ENCODE results near the gene MEOX2. TPM values are rescaled to one million over a fixed set of nuclear protein-coding genes. Genes with fewer than 3 reads are reported as not detected.

MEOX2 gene
- total RNA-seq, result 10 to 100 TPM in 1 of 2 donors, 1 to 10 TPM in 1; 4.5 to 11.1 TPM

DNA sequence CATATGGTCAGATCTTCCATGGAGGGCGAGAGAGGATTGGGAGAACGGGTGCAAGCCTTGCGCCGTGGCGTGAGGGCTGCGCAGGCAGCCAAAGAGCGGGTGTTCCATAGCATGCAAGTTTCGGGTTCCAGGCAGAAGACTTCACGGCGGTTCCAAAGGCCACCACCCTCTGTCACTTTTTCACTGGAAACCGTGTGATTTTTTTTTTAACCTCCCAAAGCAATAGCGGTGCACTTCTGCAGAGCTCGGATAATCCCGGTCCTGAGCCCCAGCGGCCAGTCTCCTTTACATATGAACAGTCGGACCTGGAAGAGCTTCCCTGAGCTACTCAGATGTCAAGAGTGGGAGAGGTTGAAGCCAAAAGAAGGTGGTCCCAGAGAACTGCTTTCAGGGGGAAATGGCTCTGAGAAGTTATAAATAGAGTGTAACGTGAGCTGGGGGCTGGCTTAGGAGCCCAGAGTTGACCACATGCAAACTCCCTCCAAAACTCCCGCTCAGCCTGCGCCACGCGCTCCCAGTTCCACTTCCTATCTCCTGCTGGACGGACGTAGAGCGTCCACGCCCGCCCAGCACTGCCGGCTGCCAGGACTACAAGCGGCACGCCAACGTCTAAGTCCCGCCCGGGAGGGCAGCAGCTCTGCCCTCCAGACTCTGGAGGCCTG, at the start of gene MEOX2:
TSS of gene MEOX2 (minus strand) at position 389 of the 662 bp plus-strand sequence. CDS start at position 108, 281 bp downstream.
- Histone ChIP-seq H3K4me1 (peaks cover 0 to 4% of the 10 kb centered on the region in 2 donors), H3K27ac (peak within 1 kb of the TSS; percentile 87 to 91), H3K36me3 (no peaks in the 10 kb centered on the region), H3K9me3 (no peaks in the 10 kb centered on the region), H3K4me3 (peak within 1 kb of the TSS; percentile 60 to 70), H3K27me3 (peaks cover 0 to 5% of the 10 kb centered on the region in 2 donors)
- DNase-seq (ENCODE audit: low spot score), result peak; percentile 85
- TF ChIP-seq, protein P1, sequence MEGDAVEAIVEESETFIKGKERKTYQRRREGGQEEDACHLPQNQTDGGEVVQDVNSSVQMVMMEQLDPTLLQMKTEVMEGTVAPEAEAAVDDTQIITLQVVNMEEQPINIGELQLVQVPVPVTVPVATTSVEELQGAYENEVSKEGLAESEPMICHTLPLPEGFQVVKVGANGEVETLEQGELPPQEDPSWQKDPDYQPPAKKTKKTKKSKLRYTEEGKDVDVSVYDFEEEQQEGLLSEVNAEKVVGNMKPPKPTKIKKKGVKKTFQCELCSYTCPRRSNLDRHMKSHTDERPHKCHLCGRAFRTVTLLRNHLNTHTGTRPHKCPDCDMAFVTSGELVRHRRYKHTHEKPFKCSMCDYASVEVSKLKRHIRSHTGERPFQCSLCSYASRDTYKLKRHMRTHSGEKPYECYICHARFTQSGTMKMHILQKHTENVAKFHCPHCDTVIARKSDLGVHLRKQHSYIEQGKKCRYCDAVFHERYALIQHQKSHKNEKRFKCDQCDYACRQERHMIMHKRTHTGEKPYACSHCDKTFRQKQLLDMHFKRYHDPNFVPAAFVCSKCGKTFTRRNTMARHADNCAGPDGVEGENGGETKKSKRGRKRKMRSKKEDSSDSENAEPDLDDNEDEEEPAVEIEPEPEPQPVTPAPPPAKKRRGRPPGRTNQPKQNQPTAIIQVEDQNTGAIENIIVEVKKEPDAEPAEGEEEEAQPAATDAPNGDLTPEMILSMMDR (IDR thresholded peaks at IDR 0.05), result no peak

DNA sequence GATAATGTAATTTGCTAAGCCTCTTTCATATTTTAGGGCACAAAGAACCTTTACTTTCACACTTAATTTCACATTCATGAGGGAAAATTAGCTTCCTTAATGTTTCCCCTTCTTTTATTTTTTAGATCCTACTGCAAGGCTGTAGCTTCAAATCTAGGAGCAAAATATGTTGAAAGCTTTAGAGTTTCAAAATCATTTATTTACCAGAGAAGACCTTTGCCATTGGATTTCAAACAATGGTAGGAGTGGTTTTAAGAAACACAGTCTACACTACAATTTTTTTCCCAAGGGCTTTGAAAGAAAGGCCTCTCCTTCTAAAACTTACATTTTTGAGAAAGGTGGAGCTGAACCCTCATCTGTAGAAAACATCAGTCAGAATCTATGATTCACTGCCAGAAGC, 43.3 kb upstream of the MEOX2 start:
- Histone ChIP-seq H3K36me3 (no peaks in the 10 kb centered on the region), H3K4me3 (no peak overlapping the region), H3K4me1 (no peaks in the 10 kb centered on the region), H3K9me3 (no peaks in the 10 kb centered on the region), H3K27me3 (no peaks in the 10 kb centered on the region), H3K27ac (no peak overlapping the region)
- no peak for DNase-seq (ENCODE audit: low spot score)
- TF ChIP-seq, protein P1 (IDR thresholded peaks at IDR 0.05), result no peak

DNA sequence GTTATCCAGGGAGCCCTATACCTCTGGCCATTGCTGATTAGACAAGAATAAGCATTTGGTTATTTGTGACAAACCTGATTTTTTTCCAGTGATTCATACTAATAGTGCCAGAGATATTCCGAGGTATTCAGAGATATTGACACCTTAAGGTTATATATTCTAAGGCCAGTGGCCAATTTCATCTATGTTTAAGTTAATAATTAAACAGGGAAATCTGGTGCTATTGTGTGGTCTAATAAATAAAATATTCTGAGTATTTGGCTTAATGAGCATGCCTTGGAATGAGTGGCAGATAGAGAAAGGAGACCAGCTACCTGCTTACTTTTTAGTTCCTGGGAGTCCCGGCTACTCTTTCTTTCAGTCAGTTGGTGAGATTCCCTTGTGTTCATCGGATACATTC, 38.6 kb upstream of the MEOX2 start:
- Histone ChIP-seq H3K27ac (no peak overlapping the region), H3K27me3 (no peaks in the 10 kb centered on the region), H3K4me1 (peaks cover 0 to 12% of the 10 kb centered on the region in 2 donors), H3K4me3 (no peak overlapping the region), H3K36me3 (no peaks in the 10 kb centered on the region), H3K9me3 (no peaks in the 10 kb centered on the region)
- DNase-seq (ENCODE audit: low spot score), result no peak
- TF ChIP-seq, protein P1 (IDR thresholded peaks at IDR 0.05), result no peak

DNA sequence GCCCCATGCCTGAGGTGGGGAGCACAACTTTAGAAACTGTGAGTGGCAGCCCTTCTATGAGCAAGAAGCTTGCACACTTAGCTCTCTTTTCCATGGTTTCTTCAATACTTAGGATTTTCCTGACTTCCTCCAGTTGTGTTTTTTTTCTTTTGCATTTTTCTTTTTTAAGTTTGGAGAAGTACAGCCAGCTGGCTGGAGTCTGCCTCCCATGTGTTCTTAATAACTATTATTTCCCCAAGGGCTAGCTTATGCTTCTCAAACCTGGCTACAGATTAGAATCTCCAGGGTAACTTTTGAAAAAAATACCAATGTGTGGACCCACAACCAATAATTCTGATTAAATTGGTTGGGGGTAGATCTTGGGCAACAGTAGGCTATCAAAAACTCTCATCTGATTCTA, 37.4 kb upstream of the MEOX2 start:
- no peak for DNase-seq (ENCODE audit: low spot score)
- H3K4me3 ChIP-seq, result no peak overlapping the region
- H3K27ac ChIP-seq, result no peak overlapping the region
- H3K27me3 ChIP-seq, result no peaks in the 10 kb centered on the region
- H3K36me3 ChIP-seq, result no peaks in the 10 kb centered on the region
- TF ChIP-seq, protein P1 (IDR thresholded peaks at IDR 0.05), result no peak
- H3K9me3 ChIP-seq, result no peaks in the 10 kb centered on the region
- peaks cover 0 to 12% of the 10 kb centered on the region in 2 donors for H3K4me1 ChIP-seq

DNA sequence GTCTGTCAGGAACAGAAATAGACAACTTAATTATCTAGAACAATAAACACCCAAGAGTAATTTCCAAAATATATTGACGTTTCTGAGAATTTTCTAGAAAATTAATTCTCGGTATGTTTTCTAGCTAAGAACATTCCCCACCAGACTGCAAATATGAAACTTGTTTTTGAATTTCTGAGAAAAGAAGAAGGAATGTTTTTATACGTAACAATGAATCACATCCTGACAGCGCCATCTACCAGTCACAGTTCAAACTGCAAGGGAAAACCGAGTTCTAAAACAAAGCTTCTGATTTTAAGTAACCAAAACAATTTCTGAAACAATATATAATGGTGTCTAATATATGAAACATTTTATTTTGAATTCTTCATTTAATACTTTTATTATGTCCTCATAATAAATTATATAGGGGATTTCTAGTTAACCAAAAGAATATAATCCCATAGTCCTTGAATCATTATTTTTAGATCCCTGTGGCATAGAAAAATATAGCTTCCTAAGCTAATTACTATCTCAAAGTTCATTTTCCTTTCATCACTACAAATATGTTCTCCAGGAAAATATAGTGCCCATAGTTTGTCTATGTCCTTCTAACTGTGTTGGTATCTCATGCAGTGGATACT, 34.5 kb upstream of the MEOX2 start:
- TF ChIP-seq, protein P1 (IDR thresholded peaks at IDR 0.05), result peak; percentile 60 to 76
- H3K4me3 ChIP-seq, result no peak overlapping the region
- no peaks in the 10 kb centered on the region for H3K36me3 ChIP-seq
- peak; percentile 70 for DNase-seq (ENCODE audit: low spot score)
- H3K9me3 ChIP-seq, result no peaks in the 10 kb centered on the region
- H3K27me3 ChIP-seq, result no peaks in the 10 kb centered on the region
- no peak overlapping the region for H3K27ac ChIP-seq
- H3K4me1 ChIP-seq, result peaks cover 0 to 12% of the 10 kb centered on the region in 2 donors
